NCI-H2029 (cell line): ENCODE results near the gene ST7.
A peak's percentile ranks its signal among the peaks of the same experiment; 100 is the strongest.
"Not testable (repeated sequence)": the region's sequence is repeated elsewhere in the genome, so short reads cannot be mapped to it uniquely, and the experiment has no call there.

Source experiments
- DNase-seq: peaks from one replicate; lab custom pipeline; 2025; lab: John Stamatoyannopoulos, UW

The ST7 gene

GRCh38 chr7:116950889-116951351 lies 2.4 kb upstream of the ST7 start:
- DNase-seq = peak; percentile 2

- DNase-seq = peak; percentile 7
These were observed 1.7 kb upstream of the ST7 start for GRCh38 chr7:116951366-116952292.

GRCh38 chr7:116952635-116953371 lies 498 bp upstream of the ST7 start:
- DNase-seq = no peak

DNA sequence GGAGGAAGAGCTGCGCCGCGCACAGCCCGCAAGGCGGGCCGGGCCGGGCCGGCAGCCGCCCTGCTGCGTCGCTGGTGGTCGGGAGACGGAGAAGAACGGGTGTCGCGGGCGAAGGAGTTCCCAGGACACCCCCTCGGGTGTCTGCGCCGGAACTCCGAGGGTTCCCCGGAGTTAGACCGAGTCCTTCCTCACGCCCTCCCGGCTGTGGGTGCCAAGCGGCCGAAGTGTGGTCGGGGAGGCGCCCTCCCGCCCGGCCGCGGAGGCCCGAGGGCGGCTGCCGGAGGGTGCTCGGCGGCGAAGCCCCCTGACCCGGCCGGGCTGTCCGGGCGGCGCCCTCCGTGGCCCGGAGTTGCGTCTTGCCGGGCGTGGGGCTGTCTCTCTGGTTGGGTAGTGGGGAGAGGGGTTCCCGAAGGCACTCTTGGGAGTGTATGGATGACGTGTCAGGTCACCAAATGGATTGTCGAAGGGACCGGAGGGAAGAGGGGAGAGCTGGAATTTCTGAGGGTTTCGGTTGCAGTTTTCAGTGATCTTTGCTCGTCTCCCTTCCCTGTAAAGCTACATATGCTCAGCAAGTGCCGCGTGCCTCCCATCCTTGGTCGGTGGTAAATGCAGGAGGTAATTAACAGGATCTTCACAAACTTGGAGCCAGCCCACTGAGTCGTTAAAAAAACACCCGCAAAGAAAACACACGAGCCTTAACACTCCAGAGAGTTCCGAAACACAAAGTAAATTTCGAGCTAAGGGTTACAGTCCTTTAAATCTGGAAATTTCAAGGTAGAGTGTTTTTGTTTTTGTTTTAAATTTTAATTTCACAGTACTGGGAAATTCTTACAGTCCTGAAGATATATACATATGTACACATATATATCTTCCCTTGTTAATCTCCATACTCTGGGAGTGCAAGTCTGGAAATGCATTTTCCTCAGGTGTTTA lies 871 bp downstream of the ST7 start:
- DNase-seq = peak; percentile 43

- DNase-seq = no peak
These were observed 2.0 kb downstream of the ST7 start for GRCh38 chr7:116955340-116955739.

DNA sequence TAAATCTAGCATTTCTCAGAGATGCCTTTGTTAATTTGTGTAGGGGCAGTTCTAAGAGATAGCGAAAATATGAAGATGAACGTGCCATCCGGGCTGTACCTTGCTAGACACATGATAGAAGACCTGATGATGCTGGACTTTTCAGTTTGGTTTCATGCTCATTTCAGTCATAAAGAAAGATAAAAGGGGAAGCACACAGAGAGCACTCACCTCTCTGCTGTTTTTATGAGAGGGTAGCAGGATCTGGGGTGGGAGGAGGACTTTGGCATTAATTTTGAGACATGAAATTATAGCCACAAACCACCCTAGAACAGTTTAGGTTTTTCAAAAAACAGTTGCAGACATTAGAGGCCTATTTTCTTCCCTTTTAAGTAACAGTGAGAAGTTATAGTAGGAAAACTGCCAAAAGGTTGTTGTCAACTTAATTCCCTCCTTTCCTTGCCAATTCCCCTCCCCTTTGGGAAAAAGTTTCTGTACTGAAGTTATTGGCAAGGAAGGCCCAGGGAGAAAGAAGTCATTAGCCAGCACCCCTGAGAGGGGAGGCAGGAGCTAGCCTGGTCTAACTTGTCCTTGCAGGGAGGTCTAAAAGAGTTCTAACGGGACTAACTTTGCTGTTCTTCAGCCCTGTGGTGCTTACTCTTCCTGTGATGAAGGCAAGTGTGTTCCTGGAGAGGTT lies 2.6 kb downstream of the ST7 start:
- no peak for DNase-seq

GRCh38 chr7:116956477-116956804 lies 3.1 kb downstream of the ST7 start:
- no peak for DNase-seq

DNA sequence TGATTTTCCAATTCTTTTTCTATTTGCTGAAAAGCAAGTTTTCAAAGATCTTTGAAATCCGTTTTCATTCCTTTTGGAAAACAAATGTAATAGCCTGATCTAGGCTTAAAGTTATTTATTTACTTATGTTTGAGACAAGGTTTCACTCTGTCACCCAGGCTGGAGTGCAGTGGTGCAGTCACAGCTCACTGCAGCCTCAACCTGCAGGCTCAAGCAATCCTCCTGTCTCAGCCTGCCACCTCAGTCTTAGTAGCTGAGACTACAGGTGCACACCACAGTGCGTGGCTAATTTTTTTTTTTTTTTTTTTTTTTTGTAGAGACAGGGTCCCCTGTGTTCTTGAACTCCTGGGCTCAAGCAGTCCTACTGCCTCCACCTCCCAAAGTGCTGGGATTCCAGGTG lies 4.6 kb downstream of the ST7 start:
- DNase-seq = no peak

DNA sequence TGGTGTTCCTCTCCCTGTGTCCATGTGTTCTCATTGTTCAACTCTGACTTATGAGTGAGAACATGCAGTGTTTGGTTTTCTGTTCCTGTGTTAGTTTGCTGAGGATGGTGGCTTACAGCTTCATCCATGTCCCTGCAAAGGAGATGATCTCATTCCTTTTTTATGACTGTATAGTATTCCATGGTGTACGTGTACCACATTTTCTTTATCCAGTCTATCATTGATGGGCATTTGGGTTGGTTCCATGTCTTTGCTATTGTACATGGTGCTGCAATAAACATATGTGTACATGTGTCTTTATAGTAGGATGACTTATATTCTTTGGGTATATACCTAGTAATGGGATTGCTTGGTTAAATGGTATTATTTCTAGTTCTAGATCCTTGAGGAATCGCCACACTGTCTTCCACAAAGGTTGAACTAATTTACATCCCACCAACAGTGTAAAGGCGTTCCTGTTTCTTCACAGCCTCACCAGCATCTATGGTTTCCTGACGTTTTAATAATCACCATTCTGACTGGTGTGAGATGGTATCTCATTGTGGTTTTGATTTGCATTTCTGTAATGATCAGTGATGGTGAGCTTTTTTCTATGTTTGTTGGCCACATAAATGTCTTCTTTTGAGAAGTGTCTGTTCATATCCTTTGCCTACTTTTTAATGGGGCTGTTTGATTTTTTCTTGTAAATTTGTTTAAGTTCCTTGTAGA lies 8.8 kb downstream of the ST7 start:
- not testable (repeated sequence) for DNase-seq

DNA sequence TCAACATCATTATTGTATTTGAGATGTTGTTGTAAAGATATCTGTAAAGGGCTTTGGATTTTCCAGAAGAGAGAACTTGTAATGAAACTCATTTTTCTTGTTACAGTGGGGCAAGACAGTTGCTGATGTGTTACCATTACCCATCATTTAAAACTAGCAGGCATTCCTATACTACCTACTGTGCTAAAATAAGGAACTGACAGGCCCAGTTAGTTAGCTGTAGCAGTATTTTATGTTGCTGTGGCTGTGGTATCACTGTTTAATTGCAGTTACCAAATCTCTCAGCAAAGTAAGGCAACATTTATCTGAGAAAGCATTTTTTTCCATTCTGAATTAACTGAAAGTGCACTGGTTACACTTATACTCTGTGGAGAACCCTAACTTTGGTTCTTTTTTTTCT lies 9.9 kb downstream of the ST7 start:
- no peak for DNase-seq

DNA sequence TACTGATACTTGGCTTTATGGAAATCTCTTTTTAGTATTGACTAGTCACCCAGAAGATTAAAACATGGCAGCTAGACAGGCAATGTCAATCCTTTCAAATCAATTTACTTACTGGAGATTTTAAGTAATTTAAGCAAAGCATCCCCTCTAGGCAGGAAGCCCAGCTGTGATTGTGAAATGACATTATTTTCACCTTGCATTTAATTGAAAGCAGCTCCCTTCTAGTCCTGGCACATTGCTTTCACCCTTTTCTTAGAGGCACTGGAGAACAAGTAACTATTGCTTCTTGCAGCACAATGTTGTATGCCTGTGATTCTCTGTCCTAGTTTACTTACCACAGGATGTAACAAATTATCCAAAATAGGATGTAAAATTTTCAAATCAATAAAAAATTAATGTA lies 13.3 kb downstream of the ST7 start:
- no peak for DNase-seq

DNA sequence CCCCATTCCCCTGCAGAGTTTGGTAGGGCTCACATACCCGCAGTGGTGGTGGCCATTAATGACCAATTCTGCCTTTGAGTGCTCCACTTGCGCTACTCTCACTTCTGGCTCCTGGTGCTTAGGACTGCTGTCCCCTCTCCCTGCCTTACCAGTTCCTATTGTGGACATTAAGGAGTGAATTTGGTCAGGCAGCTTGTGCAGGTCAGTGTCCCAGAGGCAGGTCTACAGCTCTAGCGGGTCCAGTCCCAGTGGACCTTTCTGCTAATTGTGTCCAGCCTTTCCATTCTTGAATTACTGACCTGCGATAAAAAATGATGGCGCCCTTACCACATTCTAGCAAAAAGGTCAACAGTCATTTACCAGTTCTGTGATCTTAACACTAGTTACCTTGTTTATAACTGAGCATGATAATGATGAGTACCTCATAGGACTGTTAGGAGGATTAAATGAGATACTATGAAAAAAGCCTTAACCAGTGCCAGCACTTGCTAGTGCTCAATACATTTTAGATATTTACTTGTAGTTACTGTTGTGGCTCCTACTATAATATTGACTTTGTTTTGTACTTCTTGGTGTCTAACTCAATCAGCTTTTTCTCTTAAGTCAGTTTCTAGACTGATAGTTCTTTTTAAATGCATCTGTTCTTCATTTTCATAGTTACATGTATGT lies 14.1 kb downstream of the ST7 start:
- DNase-seq = no peak

GRCh38 chr7:116967983-116968382 lies 14.7 kb downstream of the ST7 start:
- no peak for DNase-seq

- no peak for DNase-seq
These were observed 15.3 kb downstream of the ST7 start for GRCh38 chr7:116968631-116969030.

GRCh38 chr7:116969371-116969902 lies 16.1 kb downstream of the ST7 start:
- DNase-seq = no peak

DNA sequence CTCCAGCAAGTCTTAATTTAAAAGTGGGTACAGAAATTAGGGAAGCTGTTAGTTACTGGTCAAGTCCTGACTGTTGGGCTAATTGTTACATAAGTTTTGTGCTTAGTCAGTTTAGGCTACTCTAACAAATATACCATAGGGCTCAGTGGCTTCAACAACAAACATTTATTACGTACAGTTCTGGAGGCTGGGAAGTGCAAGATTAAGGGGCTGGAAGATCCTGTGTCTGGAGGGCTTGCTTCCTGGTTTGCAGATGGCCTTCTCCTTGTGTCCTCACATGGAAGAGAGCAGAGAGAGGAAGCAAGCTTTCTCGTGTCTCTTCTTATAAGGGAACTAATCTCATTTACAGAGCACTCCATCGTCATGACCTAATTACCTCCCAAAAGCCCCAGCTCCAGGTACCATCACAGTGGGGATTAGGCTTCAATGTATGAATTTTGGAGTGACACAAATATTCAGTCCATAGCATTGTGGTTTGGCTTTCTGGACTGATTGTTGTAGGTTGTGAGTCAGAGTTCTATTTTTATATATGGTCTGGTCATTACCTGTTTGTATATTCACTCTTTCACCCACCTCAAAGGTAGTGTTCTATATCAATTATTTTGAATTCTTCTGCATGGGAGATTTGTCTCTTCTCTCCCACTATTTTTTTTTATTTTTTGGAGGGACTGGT lies 17.1 kb downstream of the ST7 start:
- no peak for DNase-seq

DNA sequence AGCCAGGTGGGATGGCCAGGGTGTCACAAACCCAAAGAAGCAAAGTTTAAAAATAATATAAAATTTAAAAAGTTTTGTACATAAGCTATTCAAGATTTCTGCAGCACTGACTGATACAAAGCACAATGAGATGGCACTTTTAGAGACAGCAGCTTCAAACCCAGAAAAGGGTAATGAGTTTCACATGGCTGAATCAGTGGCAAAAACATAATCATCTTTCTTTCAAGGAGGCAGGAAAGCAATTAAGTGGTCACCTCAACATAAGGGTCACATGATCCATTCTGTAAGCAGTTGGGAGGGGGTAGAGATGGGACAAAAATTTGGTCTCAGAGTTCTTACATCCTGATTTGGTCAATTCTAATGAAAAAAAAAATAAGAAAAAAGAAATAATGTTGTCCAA lies 17.9 kb downstream of the ST7 start:
- DNase-seq = not testable (repeated sequence)

DNA sequence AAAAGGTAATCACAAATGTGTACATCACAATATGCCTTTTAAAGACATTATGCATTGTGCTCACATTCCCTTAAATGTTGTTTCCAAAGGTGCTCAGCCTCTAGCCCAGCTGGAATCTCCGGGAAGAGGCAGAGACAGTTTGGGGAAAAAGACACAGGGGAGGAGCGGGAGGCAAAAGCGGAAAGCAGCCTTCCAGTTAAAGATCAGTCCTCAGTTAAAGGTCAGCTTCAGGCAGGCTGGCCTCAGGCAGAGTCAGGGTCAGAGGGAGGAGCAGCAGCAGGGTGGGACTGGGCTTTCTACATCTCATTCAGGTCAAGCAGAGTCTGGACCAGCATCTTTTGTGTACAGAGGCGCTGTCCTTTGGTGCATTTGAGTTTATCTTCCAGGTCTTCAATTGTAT lies 18.6 kb downstream of the ST7 start:
- DNase-seq = no peak

- not testable (repeated sequence) for DNase-seq
These were observed 21.7 kb downstream of the ST7 start for GRCh38 chr7:116975024-116975423.

GRCh38 chr7:116977172-116977571 lies 23.9 kb downstream of the ST7 start:
- DNase-seq = no peak
